GM04504 (cell line): Measurements from ENCODE around the gene SPON2.
"Not testable (repeated sequence)": the region's sequence is repeated elsewhere in the genome, so short reads cannot be mapped to it uniquely, and the experiment has no call there.

Source experiments
- DNase-seq: peaks from one replicate; pipeline ENCODE4 v3.0.0-alpha.2; 2012; ENCODE audit warnings: low read depth

SPON2 gene

DNA sequence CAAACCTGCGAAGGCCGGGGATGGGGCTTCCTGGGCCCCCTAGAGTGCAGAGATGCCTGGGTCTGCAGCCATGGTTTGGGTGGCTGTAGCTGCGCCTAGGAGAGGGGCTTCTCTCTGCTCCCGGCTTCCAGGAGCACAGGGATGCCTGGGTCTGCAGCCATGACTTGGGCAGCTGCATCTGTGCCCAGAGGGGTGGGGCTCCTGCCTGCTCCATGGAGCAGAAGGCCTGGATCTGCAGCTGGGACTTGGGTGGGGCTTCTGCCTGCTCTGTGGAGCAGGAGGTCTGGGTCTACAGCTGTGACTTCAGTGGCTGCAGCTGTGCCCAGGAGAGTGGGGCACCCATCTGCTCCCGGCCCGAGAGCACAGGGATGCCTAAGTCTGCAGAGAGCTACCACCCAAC is 20.8 kb downstream of the SPON2 start:
- no peak for DNase-seq

GRCh38 chr4:1150875-1151274 is 21.5 kb downstream of the SPON2 start:
- no peak for DNase-seq

DNA sequence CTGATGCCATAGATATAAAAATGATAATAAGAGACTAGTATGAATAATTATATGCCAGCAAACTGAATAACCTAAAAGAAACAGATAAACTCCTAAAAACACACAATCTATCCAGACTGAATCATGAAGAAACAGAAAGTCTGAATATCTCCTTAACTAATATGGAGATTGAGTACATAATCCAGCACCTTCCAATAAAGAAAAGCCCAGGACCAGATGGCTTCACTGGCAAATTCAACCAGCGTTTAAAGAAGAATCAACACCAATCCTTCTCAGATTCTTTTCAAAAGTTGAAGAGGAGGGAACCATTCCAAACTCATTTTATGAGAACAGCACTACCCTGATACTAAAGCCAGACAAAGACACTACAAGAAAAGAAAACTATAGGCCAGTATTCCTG is 32.5 kb downstream of the SPON2 start:
- DNase-seq = no peak

GRCh38 chr4:1137850-1138249 is 34.5 kb downstream of the SPON2 start:
- no peak for DNase-seq

- no peak for DNase-seq
Measured at GRCh38 chr4:1137063-1137776, 35.2 kb downstream of the SPON2 start.

GRCh38 chr4:1136048-1136447 is 36.3 kb downstream of the SPON2 start:
- DNase-seq = no peak

GRCh38 chr4:1133033-1133432 is 39.4 kb downstream of the SPON2 start:
- no peak for DNase-seq

GRCh38 chr4:1130316-1131186 is 41.8 kb downstream of the SPON2 start:
- peak; percentile 47 for DNase-seq

GRCh38 chr4:1126506-1126905 is 45.9 kb downstream of the SPON2 start:
- peak; percentile 10 for DNase-seq

DNA sequence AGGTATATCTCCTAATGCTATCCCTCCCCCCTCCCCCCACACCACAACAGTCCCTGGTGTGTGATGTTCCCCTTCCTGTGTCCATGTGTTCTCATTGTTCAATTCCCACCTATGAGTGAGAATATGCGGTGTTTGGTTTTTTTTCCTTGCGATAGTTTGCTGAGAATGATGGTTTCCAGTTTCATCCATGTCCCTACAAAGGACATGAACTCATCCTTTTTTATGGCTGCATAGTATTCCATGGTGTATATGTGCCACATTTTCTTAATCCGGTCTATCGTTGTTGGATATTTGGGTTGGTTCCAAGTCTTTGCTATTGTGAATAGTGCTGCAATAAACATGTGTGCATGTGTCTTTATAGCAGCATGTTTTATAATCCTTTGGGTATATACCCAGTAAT is 46.9 kb downstream of the SPON2 start:
- not testable (repeated sequence) for DNase-seq

DNA sequence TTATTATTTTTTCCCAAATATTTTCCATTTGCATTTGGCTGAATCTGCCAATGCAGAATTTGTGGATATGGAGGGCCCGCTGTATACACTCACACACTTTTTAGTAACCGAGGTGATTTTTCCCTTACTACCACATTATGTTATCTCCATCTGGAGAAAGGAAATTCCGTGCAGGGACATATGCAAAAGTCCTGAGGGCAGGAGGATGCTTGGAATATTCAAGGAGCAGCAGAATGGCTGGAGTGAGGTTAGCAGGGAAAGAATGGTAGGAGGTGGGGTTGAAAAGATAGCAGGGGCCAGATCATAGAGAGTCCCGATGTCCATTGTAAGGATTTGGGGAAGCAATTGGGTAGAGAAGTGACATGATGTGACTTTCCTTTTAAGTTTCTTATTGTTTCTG is 47.6 kb downstream of the SPON2 start:
- no peak for DNase-seq

DNA sequence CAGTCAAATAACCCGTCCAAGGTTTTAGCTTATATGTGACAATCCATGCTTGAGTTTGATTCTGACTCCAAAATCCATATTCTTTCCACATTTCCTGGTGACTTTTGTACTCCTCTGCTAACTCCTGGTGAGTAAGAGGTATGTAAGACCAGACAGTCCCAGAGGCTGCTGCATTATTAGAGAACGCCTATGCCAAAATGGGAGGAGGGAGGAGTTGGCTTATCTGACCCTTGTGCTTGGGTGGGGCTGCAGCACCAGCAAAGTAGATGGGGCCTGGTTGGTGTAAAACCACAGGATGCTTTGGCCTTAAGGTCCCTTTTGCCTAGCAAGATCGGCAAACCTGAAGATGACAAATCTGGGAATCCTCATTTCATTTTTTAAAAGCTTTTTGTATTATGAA is 49.9 kb downstream of the SPON2 start:
- no peak for DNase-seq
